ENCODE data around the gene HSD17B11.

Gene HSD17B11

DNA sequence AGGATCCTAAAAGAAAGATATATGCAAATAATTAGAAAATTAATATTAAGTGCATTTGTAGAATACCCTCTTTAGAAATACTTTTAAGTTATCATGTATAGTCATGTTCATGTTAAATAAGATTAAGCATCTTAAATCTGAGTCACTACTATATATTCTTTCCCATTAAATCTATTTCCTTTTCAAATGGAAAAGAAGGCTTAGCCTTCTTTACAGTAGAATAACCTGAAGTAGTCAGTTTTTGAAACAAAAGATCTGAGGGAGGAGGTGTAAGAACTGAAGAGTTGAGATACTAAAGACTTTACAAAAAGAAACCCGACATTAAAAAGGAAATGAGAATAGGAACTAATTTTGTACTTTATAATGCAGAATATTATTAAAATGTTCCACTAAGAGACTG lies 53.6 kb downstream of the HSD17B11 start:
- Histone ChIP-seq H3K4me3 (no peak overlapping the region), H3K27ac (no peak overlapping the region)
- TF ChIP-seq, protein P1, sequence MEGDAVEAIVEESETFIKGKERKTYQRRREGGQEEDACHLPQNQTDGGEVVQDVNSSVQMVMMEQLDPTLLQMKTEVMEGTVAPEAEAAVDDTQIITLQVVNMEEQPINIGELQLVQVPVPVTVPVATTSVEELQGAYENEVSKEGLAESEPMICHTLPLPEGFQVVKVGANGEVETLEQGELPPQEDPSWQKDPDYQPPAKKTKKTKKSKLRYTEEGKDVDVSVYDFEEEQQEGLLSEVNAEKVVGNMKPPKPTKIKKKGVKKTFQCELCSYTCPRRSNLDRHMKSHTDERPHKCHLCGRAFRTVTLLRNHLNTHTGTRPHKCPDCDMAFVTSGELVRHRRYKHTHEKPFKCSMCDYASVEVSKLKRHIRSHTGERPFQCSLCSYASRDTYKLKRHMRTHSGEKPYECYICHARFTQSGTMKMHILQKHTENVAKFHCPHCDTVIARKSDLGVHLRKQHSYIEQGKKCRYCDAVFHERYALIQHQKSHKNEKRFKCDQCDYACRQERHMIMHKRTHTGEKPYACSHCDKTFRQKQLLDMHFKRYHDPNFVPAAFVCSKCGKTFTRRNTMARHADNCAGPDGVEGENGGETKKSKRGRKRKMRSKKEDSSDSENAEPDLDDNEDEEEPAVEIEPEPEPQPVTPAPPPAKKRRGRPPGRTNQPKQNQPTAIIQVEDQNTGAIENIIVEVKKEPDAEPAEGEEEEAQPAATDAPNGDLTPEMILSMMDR (IDR thresholded peaks at IDR 0.05), result no peak
- no peak for DNase-seq (ENCODE audit: low spot score)

DNA sequence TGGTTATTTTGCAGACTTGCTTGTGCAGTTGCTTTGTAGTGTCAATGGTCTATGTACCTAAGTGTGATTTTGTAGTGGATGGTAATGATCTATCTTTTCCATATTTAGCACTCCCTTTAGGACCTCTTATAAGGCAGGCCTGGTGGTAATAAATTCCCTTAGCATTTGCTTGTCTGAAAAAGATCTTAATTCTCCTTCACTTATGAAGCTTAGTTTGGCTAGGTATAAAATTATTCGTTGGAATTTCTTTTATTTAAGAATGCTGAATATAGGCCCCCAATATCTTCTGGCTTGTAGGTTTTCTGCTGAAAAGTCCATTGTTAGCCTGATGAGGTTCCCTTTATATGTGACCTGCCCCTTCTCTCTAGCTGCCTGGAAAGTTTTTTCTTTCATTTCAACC lies 57.7 kb downstream of the HSD17B11 start:
- no peak overlapping the region for H3K4me3 ChIP-seq
- no peak for DNase-seq (ENCODE audit: low spot score)
- no peak overlapping the region for H3K27ac ChIP-seq
- TF ChIP-seq, protein P1 (IDR thresholded peaks at IDR 0.05), result no peak

DNA sequence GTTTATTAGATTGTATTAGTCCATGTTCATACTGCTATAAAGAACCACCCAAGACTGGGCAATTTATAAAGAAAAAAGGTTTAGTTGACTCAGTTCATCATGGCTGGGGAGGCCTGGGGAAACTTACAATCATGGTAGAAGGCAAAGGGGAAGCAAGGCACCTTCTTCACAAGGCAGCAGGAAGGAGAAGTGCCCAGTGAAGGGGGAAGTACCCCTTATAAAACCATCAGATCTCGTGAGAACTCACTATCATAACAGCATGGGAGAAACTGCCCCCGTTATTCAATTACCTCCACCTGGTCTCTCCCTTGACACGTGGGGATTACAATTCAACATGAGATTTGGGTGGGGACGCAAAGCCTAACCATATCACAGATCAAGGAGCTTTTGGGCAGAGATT lies 60.2 kb downstream of the HSD17B11 start:
- Histone ChIP-seq H3K27ac (no peak overlapping the region), H3K4me3 (no peak overlapping the region)
- DNase-seq (ENCODE audit: low spot score), result no peak
- TF ChIP-seq, protein P1 (IDR thresholded peaks at IDR 0.05), result no peak

DNA sequence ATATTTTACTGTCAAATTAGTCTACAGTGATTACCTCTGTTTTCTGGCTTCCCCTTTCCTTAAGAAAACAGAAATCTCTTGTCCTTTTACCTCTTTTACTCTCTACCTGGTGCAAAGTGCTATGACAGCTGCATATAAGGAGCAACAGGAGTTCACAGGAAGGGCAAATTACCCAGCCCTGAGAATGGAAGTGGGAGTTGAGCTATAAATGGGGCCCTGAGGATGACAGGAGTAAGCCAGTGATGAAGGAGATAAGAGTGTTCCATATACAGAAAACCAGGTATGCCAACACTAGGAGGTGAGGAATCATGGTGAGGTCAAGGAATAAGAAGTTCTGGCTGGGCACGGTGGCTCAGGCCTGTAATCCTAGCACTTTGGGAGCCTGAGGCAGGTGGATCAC lies 63.9 kb downstream of the HSD17B11 start:
- DNase-seq (ENCODE audit: low spot score), result no peak
- TF ChIP-seq, protein P1 (IDR thresholded peaks at IDR 0.05), result no peak
- no peak overlapping the region for H3K4me3 ChIP-seq
- H3K27ac ChIP-seq, result no peak overlapping the region

DNA sequence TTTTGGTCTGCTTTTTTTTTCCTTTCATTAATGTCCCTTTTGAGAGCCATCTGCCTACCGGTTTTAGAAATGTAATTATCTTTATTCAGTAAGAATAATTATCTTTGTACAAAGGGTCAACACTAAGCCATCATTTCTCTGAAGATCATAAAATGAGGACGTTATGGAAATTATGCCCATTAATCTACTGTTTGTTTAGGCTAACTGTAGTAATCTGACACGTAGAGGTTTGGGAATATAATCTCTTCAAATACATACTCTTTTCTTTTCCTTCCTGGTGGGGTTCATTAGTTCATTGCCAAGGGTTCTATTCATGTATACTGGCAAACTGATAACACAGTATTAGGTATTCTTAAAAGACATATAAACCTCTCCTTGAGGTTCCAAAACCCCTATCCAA lies 64.5 kb downstream of the HSD17B11 start:
- Histone ChIP-seq H3K27ac (no peak overlapping the region), H3K4me3 (no peak overlapping the region)
- TF ChIP-seq, protein P1 (IDR thresholded peaks at IDR 0.05), result no peak
- DNase-seq (ENCODE audit: low spot score), result no peak

DNA sequence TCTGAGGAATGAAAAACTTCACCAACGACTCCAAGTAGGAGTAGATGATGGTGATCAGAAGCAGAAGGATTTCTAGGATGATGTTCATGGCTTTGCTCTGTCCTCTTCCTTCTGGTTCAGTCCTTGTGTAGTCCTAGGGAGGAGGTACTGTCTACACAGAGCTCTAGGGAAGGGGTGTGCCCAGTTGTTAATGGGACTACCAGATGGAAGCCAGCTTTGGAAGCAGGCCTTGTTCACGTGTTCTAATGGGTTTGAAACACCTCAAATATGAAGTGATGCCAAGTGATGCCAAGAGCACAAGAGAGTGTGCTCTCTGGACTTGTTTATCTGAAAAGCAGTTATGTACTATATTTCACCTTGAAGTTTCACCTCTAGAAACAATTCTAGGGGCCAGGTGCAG lies 68.2 kb downstream of the HSD17B11 start, which contains the start of gene HSD17B13:
Gene HSD17B13, minus strand, starts transcription at position 129 of the 400 bp plus-strand sequence. Its CDS starts 41 bp downstream, at position 88.
- no peak for DNase-seq (ENCODE audit: low spot score)
- H3K4me3 ChIP-seq, result no peak within 1 kb of the TSS
- TF ChIP-seq, protein P1 (IDR thresholded peaks at IDR 0.05), result no peak
- H3K27ac ChIP-seq, result no peak within 1 kb of the TSS

DNA sequence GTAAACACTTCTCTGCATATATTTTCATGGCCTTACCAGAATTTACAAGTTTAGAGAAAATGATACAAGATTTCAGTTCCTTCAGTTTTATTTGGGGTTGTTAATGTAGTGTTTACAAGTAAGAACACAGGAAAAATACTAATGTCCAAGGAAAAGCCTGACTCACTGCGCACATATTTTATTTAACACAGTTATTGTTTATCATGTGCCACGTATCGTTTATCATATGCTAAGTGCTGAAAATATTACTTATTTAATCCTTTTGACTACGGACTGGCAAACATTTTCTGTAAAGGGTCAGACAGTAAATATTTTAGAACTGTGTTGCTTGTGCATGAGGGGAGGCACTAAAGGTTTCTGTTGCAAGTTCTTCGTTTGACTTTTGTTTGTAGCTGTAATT lies 69.1 kb downstream of the HSD17B11 start:
- no peak overlapping the region for H3K27ac ChIP-seq
- DNase-seq (ENCODE audit: low spot score), result no peak
- no peak overlapping the region for H3K4me3 ChIP-seq
- TF ChIP-seq, protein P1 (IDR thresholded peaks at IDR 0.05), result no peak
